ENCODE data around the gene OIT3. TPM values are rescaled to one million over a fixed set of nuclear protein-coding genes. Genes with fewer than 3 reads are reported as not detected.

OIT3 gene
- polyA plus RNA-seq (2013, experiment 1 of 2): 38.6 TPM
- polyA plus RNA-seq (2013, experiment 2 of 2): 35.5 TPM

DNA sequence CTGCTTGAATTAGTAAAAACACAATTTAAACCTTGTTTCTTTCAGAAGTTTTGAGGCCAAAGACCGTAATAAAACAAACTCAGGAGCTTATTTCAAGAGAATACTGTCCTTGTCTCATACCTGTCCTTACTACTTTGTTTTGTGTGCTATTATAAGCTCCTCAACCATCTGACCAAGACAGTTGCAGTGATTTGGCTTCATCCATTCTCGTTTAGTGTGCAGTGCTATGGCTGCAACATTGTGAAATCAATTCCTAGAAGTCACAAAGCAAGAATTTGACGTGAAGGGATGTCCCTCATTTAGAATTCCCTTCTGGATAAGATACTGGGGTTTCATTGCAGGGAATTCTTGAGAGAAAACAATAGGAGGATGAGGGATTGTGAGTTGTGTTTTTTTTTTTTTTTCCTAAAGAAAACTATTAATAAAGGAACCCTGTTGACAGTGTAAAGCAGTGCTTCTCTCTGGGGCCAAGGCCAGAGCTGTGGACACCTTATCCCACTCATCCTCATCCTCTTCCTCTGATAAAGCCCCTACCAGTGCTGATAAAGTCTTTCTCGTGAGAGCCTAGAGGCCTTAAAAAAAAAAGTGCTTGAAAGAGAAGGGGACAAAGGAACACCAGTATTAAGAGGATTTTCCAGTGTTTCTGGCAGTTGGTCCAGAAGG is at the start of gene OIT3:
TSS of gene OIT3 (plus strand) at position 604 of the 663 bp plus-strand sequence. CDS start 60 bp downstream, outside the sequence.
- whole genome bisulfite sequencing, 2 experiments (ENCODE audit: insufficient coverage in 2 of 2): 87 to 89% methylated on average over 3 to 4 of the region's 4 CpGs
- Histone ChIP-seq H3K9me3 (ENCODE audit: control insufficient read depth, low read length) (no peaks in the 10 kb centered on the region), H3K4me3 (ENCODE audit: extremely low read depth, insufficient read depth, low read length, poor library complexity, severe bottlenecking) (no peak within 1 kb of the TSS), H3K36me3 (ENCODE audit: control insufficient read depth, insufficient read depth, low read length) (peaks cover 4% of the 10 kb centered on the region), H3K4me1 (ENCODE audit: control insufficient read depth, insufficient read depth, low read length, poor library complexity, severe bottlenecking) (no peaks in the 10 kb centered on the region), H3K27ac (ENCODE audit: low read depth, low read length, severe bottlenecking) (no peak within 1 kb of the TSS)

DNA sequence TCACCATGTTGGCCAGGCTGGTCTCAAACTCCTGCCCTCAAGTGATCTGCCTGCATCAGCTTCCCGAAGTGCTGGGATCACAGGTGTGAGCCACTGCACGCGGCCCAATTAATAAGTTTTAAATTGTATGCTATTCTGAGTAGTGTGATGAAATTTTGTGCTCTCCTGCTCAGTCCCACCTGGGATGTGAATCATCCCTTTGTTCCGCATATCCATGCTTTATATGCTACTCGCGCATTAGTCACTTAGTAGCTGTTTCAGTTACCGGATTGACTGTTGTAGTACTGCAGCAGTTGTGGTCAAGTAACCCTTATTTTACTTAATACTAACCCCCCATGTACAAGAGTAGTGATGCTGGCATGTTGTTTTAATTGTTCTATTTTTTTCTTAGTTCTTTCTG is 47.3 kb upstream of the OIT3 start:
- Histone ChIP-seq H3K27ac (ENCODE audit: low read depth, low read length, severe bottlenecking) (no peak overlapping the region), H3K4me1 (ENCODE audit: control insufficient read depth, insufficient read depth, low read length, poor library complexity, severe bottlenecking) (no peaks in the 10 kb centered on the region), H3K9me3 (ENCODE audit: control insufficient read depth, low read length) (peaks cover 5% of the 10 kb centered on the region), H3K4me3 (ENCODE audit: extremely low read depth, insufficient read depth, low read length, poor library complexity, severe bottlenecking) (no peak overlapping the region), H3K36me3 (ENCODE audit: control insufficient read depth, insufficient read depth, low read length) (no peaks in the 10 kb centered on the region)
- 90 to 100% methylated on average over 3 to 4 of the region's 7 CpGs for WGBS, 2 experiments (ENCODE audit: insufficient coverage in 2 of 2)

DNA sequence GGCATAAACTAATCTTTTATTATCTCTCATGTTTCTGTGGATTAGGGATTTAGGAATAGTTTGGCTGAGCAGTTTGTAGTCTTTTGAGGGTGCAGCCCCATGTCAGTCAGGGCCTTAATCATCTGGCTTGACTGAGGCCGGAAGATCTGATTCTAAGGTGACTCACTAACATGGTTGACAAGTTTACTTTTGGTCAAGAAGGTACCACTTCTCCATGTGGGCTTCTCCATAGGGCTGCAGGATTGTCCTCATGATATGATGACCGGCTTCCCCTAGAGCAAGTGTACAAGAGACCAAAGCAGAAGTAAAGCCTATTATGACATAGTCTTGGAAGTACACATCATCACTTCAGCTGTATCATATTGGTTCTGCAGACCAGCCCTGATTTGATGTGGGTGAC is 45.9 kb upstream of the OIT3 start:
- Histone ChIP-seq H3K4me1 (ENCODE audit: control insufficient read depth, insufficient read depth, low read length, poor library complexity, severe bottlenecking) (no peaks in the 10 kb centered on the region), H3K36me3 (ENCODE audit: control insufficient read depth, insufficient read depth, low read length) (no peaks in the 10 kb centered on the region), H3K9me3 (ENCODE audit: control insufficient read depth, low read length) (peaks cover 11% of the 10 kb centered on the region), H3K4me3 (ENCODE audit: extremely low read depth, insufficient read depth, low read length, poor library complexity, severe bottlenecking) (no peak overlapping the region), H3K27ac (ENCODE audit: low read depth, low read length, severe bottlenecking) (no peak overlapping the region)
- WGBS, 2 experiments (ENCODE audit: insufficient coverage in 2 of 2): 100% methylated on average over 1 of the region's 2 CpGs

DNA sequence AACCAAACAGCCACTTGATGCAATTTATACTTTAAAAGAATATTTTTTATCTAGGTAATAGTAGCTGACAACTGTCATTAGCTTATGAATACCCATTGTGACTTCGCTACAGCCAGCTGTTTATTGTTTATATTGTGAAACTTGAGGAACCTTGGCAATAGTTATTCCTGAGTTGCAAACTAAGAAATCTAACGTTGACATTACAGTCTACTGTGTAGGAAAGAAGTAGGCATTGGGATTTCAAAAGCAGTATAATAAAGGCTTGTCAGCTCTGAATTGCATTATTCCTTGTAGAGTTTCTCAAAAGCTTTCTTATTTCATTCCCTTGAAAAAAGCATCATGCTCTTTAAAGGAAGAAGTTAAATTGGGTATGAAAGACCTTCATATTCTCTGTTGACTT is 42.7 kb upstream of the OIT3 start:
- peaks cover 11% of the 10 kb centered on the region for H3K9me3 ChIP-seq (ENCODE audit: control insufficient read depth, low read length)
- H3K36me3 ChIP-seq (ENCODE audit: control insufficient read depth, insufficient read depth, low read length): no peaks in the 10 kb centered on the region
- 100% methylated on average over 1 to 2 of the region's 2 CpGs for WGBS, 2 experiments (ENCODE audit: insufficient coverage in 2 of 2)
- H3K4me1 ChIP-seq (ENCODE audit: control insufficient read depth, insufficient read depth, low read length, poor library complexity, severe bottlenecking): no peaks in the 10 kb centered on the region
- H3K27ac ChIP-seq (ENCODE audit: low read depth, low read length, severe bottlenecking): no peak overlapping the region
- H3K4me3 ChIP-seq (ENCODE audit: extremely low read depth, insufficient read depth, low read length, poor library complexity, severe bottlenecking): no peak overlapping the region

DNA sequence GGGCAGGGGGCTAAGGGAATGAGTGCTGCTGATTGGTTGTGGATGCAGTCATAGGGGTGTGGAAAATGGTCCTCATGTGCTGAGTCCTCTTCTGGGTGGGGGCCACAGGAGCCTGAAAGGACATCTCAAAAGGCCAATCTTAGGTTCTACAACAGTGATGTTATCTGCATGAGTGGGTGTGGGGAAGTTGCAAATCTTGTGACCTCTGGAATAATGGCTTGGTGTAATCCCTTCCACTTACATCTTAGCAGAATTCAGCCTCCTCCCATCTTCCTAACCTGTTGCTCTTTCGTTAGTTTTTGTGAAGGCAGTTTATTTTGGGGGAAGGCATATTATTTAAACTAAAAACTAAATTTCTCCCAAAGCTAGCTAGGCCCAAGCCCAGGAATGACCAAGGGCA is 42.0 kb upstream of the OIT3 start:
- Histone ChIP-seq H3K36me3 (ENCODE audit: control insufficient read depth, insufficient read depth, low read length) (no peaks in the 10 kb centered on the region), H3K4me1 (ENCODE audit: control insufficient read depth, insufficient read depth, low read length, poor library complexity, severe bottlenecking) (no peaks in the 10 kb centered on the region), H3K27ac (ENCODE audit: low read depth, low read length, severe bottlenecking) (no peak overlapping the region), H3K4me3 (ENCODE audit: extremely low read depth, insufficient read depth, low read length, poor library complexity, severe bottlenecking) (no peak overlapping the region), H3K9me3 (ENCODE audit: control insufficient read depth, low read length) (peaks cover 11% of the 10 kb centered on the region)
- no CpG with 5 or more reads among the region's 1 CpG for WGBS, 2 experiments (ENCODE audit: insufficient coverage in 2 of 2)

DNA sequence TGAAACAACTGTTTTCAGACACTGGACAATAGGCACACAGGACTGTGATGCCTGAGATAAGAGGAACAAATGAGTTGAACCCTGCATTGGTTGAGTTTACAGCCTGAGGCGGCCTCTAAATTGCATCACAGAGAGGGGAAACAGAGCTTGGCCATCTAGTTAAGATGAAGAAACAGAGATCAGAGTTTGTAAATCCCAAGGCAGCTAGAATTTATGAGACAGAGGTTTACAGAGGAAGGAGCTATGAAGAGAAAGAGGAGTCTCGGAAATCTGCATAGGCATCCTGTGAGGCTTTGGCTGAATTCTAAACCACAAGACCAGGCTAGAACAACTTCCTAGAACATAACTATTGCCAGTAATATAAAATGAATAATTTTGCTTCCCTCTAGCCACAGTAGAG is 41.0 kb upstream of the OIT3 start:
- no peaks in the 10 kb centered on the region for H3K36me3 ChIP-seq (ENCODE audit: control insufficient read depth, insufficient read depth, low read length)
- peaks cover 11% of the 10 kb centered on the region for H3K9me3 ChIP-seq (ENCODE audit: control insufficient read depth, low read length)
- H3K4me3 ChIP-seq (ENCODE audit: extremely low read depth, insufficient read depth, low read length, poor library complexity, severe bottlenecking): no peak overlapping the region
- 92 to 100% methylated on average over 1 to 2 of the region's 2 CpGs for WGBS, 2 experiments (ENCODE audit: insufficient coverage in 2 of 2)
- H3K4me1 ChIP-seq (ENCODE audit: control insufficient read depth, insufficient read depth, low read length, poor library complexity, severe bottlenecking): no peaks in the 10 kb centered on the region
- no peak overlapping the region for H3K27ac ChIP-seq (ENCODE audit: low read depth, low read length, severe bottlenecking)

DNA sequence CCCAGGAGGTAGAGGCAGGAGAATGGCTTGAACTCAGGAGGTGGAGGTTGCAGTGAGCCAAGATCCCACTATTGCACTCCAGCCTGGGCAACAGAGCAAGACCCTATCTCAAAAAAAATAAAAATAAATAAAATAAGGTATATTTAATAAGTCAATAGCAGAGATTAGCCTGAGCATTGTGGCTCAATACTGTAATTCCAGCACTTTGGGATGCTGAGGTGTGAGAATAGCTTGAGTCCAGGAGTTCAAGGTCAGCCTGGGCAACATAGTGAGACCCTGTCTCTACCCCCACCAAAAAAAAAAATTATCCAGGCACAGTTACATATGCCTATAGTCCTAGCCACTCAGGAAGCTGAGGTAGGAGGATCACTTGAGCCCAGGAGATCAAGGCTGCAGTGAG is 38.4 kb upstream of the OIT3 start:
- H3K9me3 ChIP-seq (ENCODE audit: control insufficient read depth, low read length): peaks cover 11% of the 10 kb centered on the region
- no peaks in the 10 kb centered on the region for H3K36me3 ChIP-seq (ENCODE audit: control insufficient read depth, insufficient read depth, low read length)
- no peak overlapping the region for H3K27ac ChIP-seq (ENCODE audit: low read depth, low read length, severe bottlenecking)
- H3K4me3 ChIP-seq (ENCODE audit: extremely low read depth, insufficient read depth, low read length, poor library complexity, severe bottlenecking): no peak overlapping the region
- H3K4me1 ChIP-seq (ENCODE audit: control insufficient read depth, insufficient read depth, low read length, poor library complexity, severe bottlenecking): no peaks in the 10 kb centered on the region

DNA sequence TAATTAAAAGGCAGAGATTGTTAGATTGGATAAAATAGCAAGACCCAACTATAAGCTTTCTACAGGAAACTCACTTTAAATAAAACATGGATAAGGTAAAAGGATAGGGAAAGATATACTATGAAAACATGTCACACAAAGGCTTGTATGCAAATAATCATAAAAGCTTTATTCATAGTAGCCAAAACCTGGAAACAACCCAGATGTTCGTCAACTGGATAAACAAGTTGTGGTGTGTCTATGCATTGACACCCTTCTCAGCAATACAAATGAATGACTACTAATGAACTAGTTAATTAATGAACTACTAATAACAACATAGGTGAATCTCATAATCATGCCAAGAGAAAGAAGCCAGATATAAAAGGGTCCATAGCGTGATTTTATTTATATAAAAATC is 37.7 kb upstream of the OIT3 start:
- WGBS, 2 experiments (ENCODE audit: insufficient coverage in 2 of 2): no CpG with 5 or more reads among the region's 2 CpGs
- H3K36me3 ChIP-seq (ENCODE audit: control insufficient read depth, insufficient read depth, low read length): peaks cover 3% of the 10 kb centered on the region
- no peak overlapping the region for H3K4me3 ChIP-seq (ENCODE audit: extremely low read depth, insufficient read depth, low read length, poor library complexity, severe bottlenecking)
- H3K4me1 ChIP-seq (ENCODE audit: control insufficient read depth, insufficient read depth, low read length, poor library complexity, severe bottlenecking): no peaks in the 10 kb centered on the region
- peaks cover 11% of the 10 kb centered on the region for H3K9me3 ChIP-seq (ENCODE audit: control insufficient read depth, low read length)
- no peak overlapping the region for H3K27ac ChIP-seq (ENCODE audit: low read depth, low read length, severe bottlenecking)

DNA sequence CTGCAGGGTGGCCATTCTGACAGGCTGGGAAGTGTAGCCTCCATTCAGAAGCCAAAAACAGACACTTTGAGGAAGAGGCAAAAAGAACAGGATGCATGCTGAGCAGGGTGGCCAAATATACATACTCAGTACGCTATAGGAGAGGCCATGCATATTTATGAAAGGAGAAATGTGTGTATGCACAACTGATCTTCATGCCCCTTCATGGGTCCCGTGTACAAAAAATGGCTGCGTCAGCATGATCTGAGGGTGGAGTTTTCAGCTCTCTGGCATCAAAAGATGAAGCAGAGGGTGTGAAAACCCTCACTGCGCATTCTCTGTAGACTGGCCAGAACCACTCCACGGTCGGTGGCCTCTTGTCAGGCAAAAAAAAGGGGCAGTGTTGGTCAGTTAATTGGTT is 35.5 kb upstream of the OIT3 start:
- H3K27ac ChIP-seq (ENCODE audit: low read depth, low read length, severe bottlenecking): no peak overlapping the region
- no peaks in the 10 kb centered on the region for H3K9me3 ChIP-seq (ENCODE audit: control insufficient read depth, low read length)
- 94% methylated on average over 4 to 6 of the region's 6 CpGs for WGBS, 2 experiments (ENCODE audit: insufficient coverage in 2 of 2)

DNA sequence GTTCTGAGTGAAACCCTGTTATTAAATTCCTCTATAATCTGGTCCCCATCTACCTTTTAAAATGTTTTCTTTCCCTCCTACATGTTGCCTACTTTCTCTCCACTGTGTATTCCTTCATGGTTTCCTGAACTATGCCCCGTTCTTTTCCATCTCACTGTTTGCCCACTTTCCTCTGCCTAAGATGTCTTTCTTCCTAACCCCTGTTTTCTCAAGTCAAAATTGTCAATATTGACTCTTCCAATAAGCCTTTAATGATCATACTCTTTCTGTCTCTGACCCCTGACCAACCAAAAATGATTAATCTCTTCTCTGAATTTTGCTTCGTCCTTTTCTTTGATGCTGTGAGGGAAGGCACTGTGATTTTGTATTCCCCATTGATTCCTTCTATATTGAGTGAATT is 30.6 kb upstream of the OIT3 start:
- Histone ChIP-seq H3K4me3 (ENCODE audit: extremely low read depth, insufficient read depth, low read length, poor library complexity, severe bottlenecking) (no peak overlapping the region), H3K27ac (ENCODE audit: low read depth, low read length, severe bottlenecking) (no peak overlapping the region), H3K4me1 (ENCODE audit: control insufficient read depth, insufficient read depth, low read length, poor library complexity, severe bottlenecking) (no peaks in the 10 kb centered on the region), H3K36me3 (ENCODE audit: control insufficient read depth, insufficient read depth, low read length) (peaks cover 8% of the 10 kb centered on the region), H3K9me3 (ENCODE audit: control insufficient read depth, low read length) (no peaks in the 10 kb centered on the region)
- WGBS, 2 experiments (ENCODE audit: insufficient coverage in 2 of 2): 100% methylated on average over 1 of the region's 2 CpGs

More for the DNA sequence above, 35.5 kb upstream of the OIT3 start:
- peaks cover 8% of the 10 kb centered on the region for H3K36me3 ChIP-seq (ENCODE audit: control insufficient read depth, insufficient read depth, low read length)
- no peak overlapping the region for H3K4me3 ChIP-seq (ENCODE audit: extremely low read depth, insufficient read depth, low read length, poor library complexity, severe bottlenecking)
- H3K4me1 ChIP-seq (ENCODE audit: control insufficient read depth, insufficient read depth, low read length, poor library complexity, severe bottlenecking): no peaks in the 10 kb centered on the region

DNA sequence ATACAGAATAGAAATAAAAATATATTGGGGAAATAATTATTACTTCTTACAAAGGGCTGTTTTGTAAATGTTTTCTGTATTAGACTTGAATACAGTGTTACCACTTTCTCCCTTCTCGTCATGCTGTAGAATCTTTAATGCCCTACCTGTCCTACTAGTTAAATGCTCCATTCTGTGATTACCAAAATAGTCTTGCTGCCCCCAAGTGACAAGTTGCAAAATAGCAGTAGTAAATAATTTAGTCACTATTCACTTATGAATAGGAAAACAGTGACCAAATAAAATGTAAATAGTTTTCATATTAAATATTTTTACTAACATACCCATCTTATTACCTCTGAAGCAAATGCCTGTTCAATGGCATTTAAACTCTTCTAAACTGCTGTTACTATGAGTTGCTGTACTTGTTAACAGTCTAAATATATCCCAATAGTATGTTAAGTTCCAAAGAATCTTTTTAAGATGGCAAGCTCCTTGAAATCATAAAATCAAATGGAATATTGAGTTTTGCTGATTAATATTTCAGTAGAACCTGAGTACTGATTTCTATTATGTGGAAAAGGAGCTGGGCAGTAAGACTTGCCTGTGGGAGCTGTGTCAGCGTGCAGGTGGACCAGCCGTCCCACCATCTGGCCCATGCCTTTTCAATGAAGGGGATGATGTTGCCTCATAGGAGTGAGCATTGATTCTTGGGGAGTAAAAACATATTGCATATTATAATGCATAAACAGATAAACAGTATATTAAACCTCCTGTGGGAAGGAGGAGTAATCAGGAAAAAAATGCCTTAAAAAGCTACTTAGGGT is 18.1 kb upstream of the OIT3 start:
- peaks cover 18% of the 10 kb centered on the region for H3K36me3 ChIP-seq (ENCODE audit: control insufficient read depth, insufficient read depth, low read length)
- WGBS, 2 experiments (ENCODE audit: insufficient coverage in 2 of 2): 100% methylated on average over 1 of the region's 3 CpGs; no CpG with 5 or more reads in 1 of the 2 experiments
- H3K9me3 ChIP-seq (ENCODE audit: control insufficient read depth, low read length): no peaks in the 10 kb centered on the region
- no peaks in the 10 kb centered on the region for H3K4me1 ChIP-seq (ENCODE audit: control insufficient read depth, insufficient read depth, low read length, poor library complexity, severe bottlenecking)
- no peak overlapping the region for H3K4me3 ChIP-seq (ENCODE audit: extremely low read depth, insufficient read depth, low read length, poor library complexity, severe bottlenecking)
- no peak overlapping the region for H3K27ac ChIP-seq (ENCODE audit: low read depth, low read length, severe bottlenecking)
